ENCODE data around the gene RUFY4. TPM values are rescaled to one million over a fixed set of nuclear protein-coding genes. Genes with fewer than 3 reads are reported as not detected.
"Not testable (repeated sequence)": the region's sequence is repeated elsewhere in the genome, so short reads cannot be mapped to it uniquely, and the experiment has no call there.

The RUFY4 gene
- total and polyA plus RNA-seq, 9 donors: 0.14 to 0.28 (median 0.22) TPM; not detected in 2

GRCh38 chr2:218083352-218083676, 14.3 kb downstream of the RUFY4 start:
- DNase-seq: no peak
- H3K4me3 ChIP-seq (ENCODE audit: low read length): no peak overlapping the region
- H3K36me3 ChIP-seq (ENCODE audit: control insufficient read depth, insufficient read depth, low read length): no peaks in the 10 kb centered on the region
- peaks cover 14% of the 10 kb centered on the region for H3K4me1 ChIP-seq (ENCODE audit: control insufficient read depth, insufficient read depth, low read length)
- no peaks in the 10 kb centered on the region for H3K27me3 ChIP-seq (ENCODE audit: control insufficient read depth, insufficient read depth, low read length)
- peaks cover 9% of the 10 kb centered on the region for H3K9me3 ChIP-seq (replicated peaks; ENCODE audit: control insufficient read depth, low read depth, low read length)
- no peak overlapping the region for H3K27ac ChIP-seq (ENCODE audit: low read length)
- WGBS (ENCODE audit: insufficient coverage): 57% methylated on average over 1 of the region's 3 CpGs

GRCh38 chr2:218086478-218086877, 17.4 kb downstream of the RUFY4 start:
- Histone ChIP-seq H3K9me3 (replicated peaks; ENCODE audit: control insufficient read depth, low read depth, low read length) (peaks cover 9% of the 10 kb centered on the region), H3K36me3 (ENCODE audit: control insufficient read depth, insufficient read depth, low read length) (no peaks in the 10 kb centered on the region)
- no peak for DNase-seq

GRCh38 chr2:218089259-218089658, 20.2 kb downstream of the RUFY4 start:
- Histone ChIP-seq H3K4me1 (ENCODE audit: control insufficient read depth, insufficient read depth, low read length) (no peaks in the 10 kb centered on the region), H3K4me3 (ENCODE audit: low read length) (no peak overlapping the region), H3K9me3 (replicated peaks; ENCODE audit: control insufficient read depth, low read depth, low read length) (peaks cover 9% of the 10 kb centered on the region), H3K27me3 (ENCODE audit: control insufficient read depth, insufficient read depth, low read length) (no peaks in the 10 kb centered on the region), H3K36me3 (ENCODE audit: control insufficient read depth, insufficient read depth, low read length) (no peaks in the 10 kb centered on the region), H3K27ac (ENCODE audit: low read length) (no peak overlapping the region)
- WGBS (ENCODE audit: insufficient coverage): 65% methylated on average over 3 of the region's 8 CpGs
- DNase-seq: no peak

More at GRCh38 chr2:218086478-218086877, 17.4 kb downstream of the RUFY4 start:
- no peak overlapping the region for H3K4me3 ChIP-seq (ENCODE audit: low read length)
- peaks cover 2% of the 10 kb centered on the region for H3K4me1 ChIP-seq (ENCODE audit: control insufficient read depth, insufficient read depth, low read length)
- H3K27ac ChIP-seq (ENCODE audit: low read length): no peak overlapping the region
- no peaks in the 10 kb centered on the region for H3K27me3 ChIP-seq (ENCODE audit: control insufficient read depth, insufficient read depth, low read length)

- Histone ChIP-seq H3K9me3 (replicated peaks; ENCODE audit: control insufficient read depth, low read depth, low read length) (peaks cover 2% of the 10 kb centered on the region), H3K27ac (ENCODE audit: low read length) (no peak overlapping the region), H3K27me3 (ENCODE audit: control insufficient read depth, insufficient read depth, low read length) (no peaks in the 10 kb centered on the region), H3K4me3 (ENCODE audit: low read length) (no peak overlapping the region), H3K36me3 (ENCODE audit: control insufficient read depth, insufficient read depth, low read length) (no peaks in the 10 kb centered on the region), H3K4me1 (ENCODE audit: control insufficient read depth, insufficient read depth, low read length) (no peaks in the 10 kb centered on the region)
- no CpG with 5 or more reads among the region's 3 CpGs for WGBS (ENCODE audit: insufficient coverage)
- DNase-seq: no peak
Measured at GRCh38 chr2:218091746-218092145, 22.7 kb downstream of the RUFY4 start.

- Histone ChIP-seq H3K4me1 (ENCODE audit: control insufficient read depth, insufficient read depth, low read length) (no peaks in the 10 kb centered on the region), H3K36me3 (ENCODE audit: control insufficient read depth, insufficient read depth, low read length) (no peaks in the 10 kb centered on the region), H3K9me3 (replicated peaks; ENCODE audit: control insufficient read depth, low read depth, low read length) (no peaks in the 10 kb centered on the region), H3K4me3 (ENCODE audit: low read length) (no peak overlapping the region), H3K27ac (ENCODE audit: low read length) (no peak overlapping the region), H3K27me3 (ENCODE audit: control insufficient read depth, insufficient read depth, low read length) (no peaks in the 10 kb centered on the region)
- DNase-seq: no peak
- whole genome bisulfite sequencing (ENCODE audit: insufficient coverage): 62% methylated on average over 2 of the region's 3 CpGs
Measured at GRCh38 chr2:218093879-218094278, 24.8 kb downstream of the RUFY4 start.

- Histone ChIP-seq H3K36me3 (ENCODE audit: control insufficient read depth, insufficient read depth, low read length) (no peaks in the 10 kb centered on the region), H3K27ac (ENCODE audit: low read length) (no peak overlapping the region), H3K4me1 (ENCODE audit: control insufficient read depth, insufficient read depth, low read length) (no peaks in the 10 kb centered on the region), H3K27me3 (ENCODE audit: control insufficient read depth, insufficient read depth, low read length) (no peaks in the 10 kb centered on the region), H3K4me3 (ENCODE audit: low read length) (no peak overlapping the region), H3K9me3 (replicated peaks; ENCODE audit: control insufficient read depth, low read depth, low read length) (no peaks in the 10 kb centered on the region)
- no peak for DNase-seq
- 82% methylated on average over 7 of the region's 8 CpGs for WGBS (ENCODE audit: insufficient coverage)
Measured at GRCh38 chr2:218095853-218096252, 26.8 kb downstream of the RUFY4 start.

- no CpG with 5 or more reads among the region's 3 CpGs for WGBS (ENCODE audit: insufficient coverage)
Measured at GRCh38 chr2:218097975-218098374, 28.9 kb downstream of the RUFY4 start.

GRCh38 chr2:218108834-218109233, 39.8 kb downstream of the RUFY4 start:
- H3K36me3 ChIP-seq (ENCODE audit: control insufficient read depth, insufficient read depth, low read length); H3K4me3 ChIP-seq (ENCODE audit: low read length); DNase-seq; H3K4me1 ChIP-seq (ENCODE audit: control insufficient read depth, insufficient read depth, low read length); H3K9me3 ChIP-seq (replicated peaks; ENCODE audit: control insufficient read depth, low read depth, low read length); H3K27me3 ChIP-seq (ENCODE audit: control insufficient read depth, insufficient read depth, low read length); H3K27ac ChIP-seq (ENCODE audit: low read length): not testable (repeated sequence)
- WGBS (ENCODE audit: insufficient coverage): 89% methylated on average over 4 of the region's 7 CpGs

More at GRCh38 chr2:218097975-218098374, 28.9 kb downstream of the RUFY4 start:
- no peaks in the 10 kb centered on the region for H3K9me3 ChIP-seq (replicated peaks; ENCODE audit: control insufficient read depth, low read depth, low read length)
- no peak overlapping the region for H3K4me3 ChIP-seq (ENCODE audit: low read length)
- no peaks in the 10 kb centered on the region for H3K4me1 ChIP-seq (ENCODE audit: control insufficient read depth, insufficient read depth, low read length)
- no peak overlapping the region for H3K27ac ChIP-seq (ENCODE audit: low read length)
- no peaks in the 10 kb centered on the region for H3K27me3 ChIP-seq (ENCODE audit: control insufficient read depth, insufficient read depth, low read length)
- H3K36me3 ChIP-seq (ENCODE audit: control insufficient read depth, insufficient read depth, low read length): no peaks in the 10 kb centered on the region
- DNase-seq: no peak

- H3K4me3 ChIP-seq (ENCODE audit: low read length); DNase-seq; H3K27ac ChIP-seq (ENCODE audit: low read length); H3K9me3 ChIP-seq (replicated peaks; ENCODE audit: control insufficient read depth, low read depth, low read length); H3K27me3 ChIP-seq (ENCODE audit: control insufficient read depth, insufficient read depth, low read length); H3K36me3 ChIP-seq (ENCODE audit: control insufficient read depth, insufficient read depth, low read length); H3K4me1 ChIP-seq (ENCODE audit: control insufficient read depth, insufficient read depth, low read length): not testable (repeated sequence)
- 77% methylated on average over 2 of the region's 4 CpGs for WGBS (ENCODE audit: insufficient coverage)
Measured at GRCh38 chr2:218121789-218122188, 52.7 kb downstream of the RUFY4 start.

GRCh38 chr2:218122286-218122685, 53.2 kb downstream of the RUFY4 start:
- not testable (repeated sequence) for H3K27ac ChIP-seq (ENCODE audit: low read length); H3K4me3 ChIP-seq (ENCODE audit: low read length); DNase-seq; H3K4me1 ChIP-seq (ENCODE audit: control insufficient read depth, insufficient read depth, low read length); H3K27me3 ChIP-seq (ENCODE audit: control insufficient read depth, insufficient read depth, low read length); H3K36me3 ChIP-seq (ENCODE audit: control insufficient read depth, insufficient read depth, low read length); H3K9me3 ChIP-seq (replicated peaks; ENCODE audit: control insufficient read depth, low read depth, low read length)

- no peaks in the 10 kb centered on the region for H3K9me3 ChIP-seq (replicated peaks; ENCODE audit: control insufficient read depth, low read depth, low read length)
- no CpG with 5 or more reads among the region's 4 CpGs for WGBS (ENCODE audit: insufficient coverage)
Measured at GRCh38 chr2:218123986-218124385, 54.9 kb downstream of the RUFY4 start.

More at GRCh38 chr2:218123986-218124385, 54.9 kb downstream of the RUFY4 start:
- H3K36me3 ChIP-seq (ENCODE audit: control insufficient read depth, insufficient read depth, low read length): no peaks in the 10 kb centered on the region
- H3K4me1 ChIP-seq (ENCODE audit: control insufficient read depth, insufficient read depth, low read length): no peaks in the 10 kb centered on the region
- no peak overlapping the region for H3K27ac ChIP-seq (ENCODE audit: low read length)
- peaks cover 8% of the 10 kb centered on the region for H3K27me3 ChIP-seq (ENCODE audit: control insufficient read depth, insufficient read depth, low read length)
- H3K4me3 ChIP-seq (ENCODE audit: low read length): no peak overlapping the region
- DNase-seq: no peak

All from muscle of leg (tissue), 11 donors.